Prostate gland (tissue), 2 donors: ENCODE measurements around the gene PAAF1. TPM values are rescaled to one million over a fixed set of nuclear protein-coding genes. Genes with fewer than 3 reads are reported as not detected.

Experiments used
- DNase-seq: peaks from one replicate; pipeline ENCODE4 v3.0.0-alpha.2; 2019; ENCODE audit warnings: low spot score
- H3K27ac ChIP-seq, 2 donors: fragments of 200-600 bp; sonication (generic); 2 replicates each; pipeline ENCODE4 v1.5.1; 2017 to 2019
- H3K27me3 ChIP-seq: fragments of 200-600 bp; sonication (generic); replicated peaks from 2 replicates; pipeline ENCODE4 v1.5.1; 2019; ENCODE audit not compliant: insufficient read depth
- H3K36me3 ChIP-seq, 2 donors: fragments of 200-600 bp; sonication (generic); 1 replicate in 1 of 2; 2 replicates in 1 of 2; pipeline versions ENCODE4 v1.5.1 to v1.8.1; 2017 to 2019
- H3K4me1 ChIP-seq: fragments of 200-600 bp; sonication (generic); replicated peaks from 2 replicates; pipeline ENCODE4 v1.5.1; 2019
- H3K4me3 ChIP-seq, 2 donors: fragments of 200-600 bp; sonication (generic); 2 replicates each; pipeline ENCODE4 v1.5.1; 2017 to 2019
- H3K9me3 ChIP-seq: fragments of 200-600 bp; sonication (generic); 2 replicates; pipeline ENCODE4 v1.5.1; 2017
- POLR2A ChIP-seq: fragments of 450-650 bp; IDR thresholded peaks from one replicate; pipeline ENCODE4 v1.6.1; 2016; ENCODE audit warnings: antibody characterized with exemption, mild to moderate bottlenecking
- POLR2AphosphoS5 ChIP-seq: sonication (generic); formaldehyde crosslinking; IDR thresholded peaks from one replicate; pipeline ENCODE4 v1.6.1; 2017; ENCODE audit warnings: antibody characterized with exemption
- WGBS: methylation state at CpG from one replicate; pipeline ENCODE4 v1.1.5; 2018; 5-methylcytosine and 5-hydroxymethylcytosine counted together
- intact Hi-C: fragments of 100-400 bp; cut with DNase I; formaldehyde crosslinking; loops from one replicate; pipeline ENCODE4 v1.14.2; 2022
- total RNA-seq, 2 donors: library from RNA; depleted of rRNA; stranded (reverse); fragments of >200 nt; gene quantifications; one replicate each; pipeline ENCODE4 v1.1.0, GENCODE V29; 2016
- TF ChIP-seq, protein P1 (sequence below), 4 experiments: fragments of 200-600 bp in 2 of 4; fragments of 450-650 bp in 2 of 4; sonication (generic) in 2 of 4; IDR thresholded peaks; 1 replicate in 3 of 4; 2 replicates in 1 of 4; pipeline ENCODE4 v1.5.1; 2016 to 2019; ENCODE audit warnings: antibody characterized with exemption in 4 of 4, mild to moderate bottlenecking in 2 of 4, moderate library complexity in 2 of 4

Gene PAAF1
- total RNA-seq, 2 donors from 2014 or later = 15.6 to 28.3 TPM

DNA sequence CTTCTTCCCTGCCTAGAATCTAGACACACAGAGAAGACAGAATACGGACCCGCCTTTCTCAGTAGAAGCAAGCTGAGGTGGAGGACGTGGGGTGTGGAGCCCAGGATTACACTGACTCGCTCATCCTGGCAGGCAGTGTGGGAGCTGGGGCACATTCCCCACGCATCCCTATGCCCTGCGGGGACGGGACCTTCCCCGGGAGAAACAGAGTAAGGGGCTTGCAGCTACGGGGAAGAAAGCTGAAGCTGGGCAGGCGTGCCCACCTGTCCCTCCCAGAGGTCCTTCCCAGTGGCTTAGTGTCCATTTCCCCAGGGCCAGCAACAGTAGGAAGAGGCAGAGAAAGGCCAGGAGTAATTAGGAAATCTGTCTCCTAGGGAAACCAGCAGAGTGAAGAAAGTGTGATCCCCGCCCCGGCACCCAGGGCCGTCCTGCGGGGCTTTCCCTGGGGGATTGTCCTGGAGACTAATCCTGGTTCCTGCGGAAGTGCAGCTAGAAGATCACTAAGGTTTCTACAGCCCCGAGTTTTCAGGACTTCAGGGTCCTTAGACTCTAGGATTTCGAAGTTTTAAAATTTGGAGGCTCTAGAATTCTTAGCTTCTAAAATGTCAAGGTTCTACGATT, 81.8 kb downstream of the PAAF1 start:
- intact Hi-C loops = no loop called here
- no peak for DNase-seq

DNA sequence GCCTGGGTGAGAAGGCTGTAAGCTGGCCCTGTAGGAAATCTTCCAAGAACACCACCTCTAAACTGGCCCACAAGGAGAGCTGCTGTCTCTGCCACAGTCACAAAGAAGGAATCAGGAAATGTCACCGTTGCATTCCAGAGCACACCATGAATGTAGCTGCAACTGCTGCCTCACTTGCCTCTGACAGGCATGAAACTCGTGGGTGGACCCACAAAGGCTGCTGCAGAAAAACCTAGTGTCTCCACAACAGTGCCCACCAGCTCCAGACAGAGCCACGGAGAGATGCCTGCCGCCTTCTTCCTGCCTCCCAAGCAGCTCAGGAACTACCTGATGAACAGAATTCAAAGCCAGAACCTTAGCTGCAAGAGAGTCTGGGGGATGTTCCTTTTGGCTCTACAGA, 84.5 kb downstream of the PAAF1 start:
- H3K27ac ChIP-seq = no peak overlapping the region
- H3K36me3 ChIP-seq = no peaks in the 10 kb centered on the region
- intact Hi-C loops = loop anchor here (10.0 kb wide), 1 partner anchor 283 kb away; no protein-coding TSS in a partner anchor
- TF ChIP-seq, protein P1, sequence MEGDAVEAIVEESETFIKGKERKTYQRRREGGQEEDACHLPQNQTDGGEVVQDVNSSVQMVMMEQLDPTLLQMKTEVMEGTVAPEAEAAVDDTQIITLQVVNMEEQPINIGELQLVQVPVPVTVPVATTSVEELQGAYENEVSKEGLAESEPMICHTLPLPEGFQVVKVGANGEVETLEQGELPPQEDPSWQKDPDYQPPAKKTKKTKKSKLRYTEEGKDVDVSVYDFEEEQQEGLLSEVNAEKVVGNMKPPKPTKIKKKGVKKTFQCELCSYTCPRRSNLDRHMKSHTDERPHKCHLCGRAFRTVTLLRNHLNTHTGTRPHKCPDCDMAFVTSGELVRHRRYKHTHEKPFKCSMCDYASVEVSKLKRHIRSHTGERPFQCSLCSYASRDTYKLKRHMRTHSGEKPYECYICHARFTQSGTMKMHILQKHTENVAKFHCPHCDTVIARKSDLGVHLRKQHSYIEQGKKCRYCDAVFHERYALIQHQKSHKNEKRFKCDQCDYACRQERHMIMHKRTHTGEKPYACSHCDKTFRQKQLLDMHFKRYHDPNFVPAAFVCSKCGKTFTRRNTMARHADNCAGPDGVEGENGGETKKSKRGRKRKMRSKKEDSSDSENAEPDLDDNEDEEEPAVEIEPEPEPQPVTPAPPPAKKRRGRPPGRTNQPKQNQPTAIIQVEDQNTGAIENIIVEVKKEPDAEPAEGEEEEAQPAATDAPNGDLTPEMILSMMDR (IDR thresholded peaks at IDR 0.05) = no peak
- TF ChIP-seq POLR2A = no peak
- TF ChIP-seq POLR2AphosphoS5 = no peak
- 44% methylated on average over 4 of the region's 4 CpGs for WGBS
- no peaks in the 10 kb centered on the region for H3K9me3 ChIP-seq
- no peaks in the 10 kb centered on the region for H3K4me1 ChIP-seq
- H3K27me3 ChIP-seq = no peaks in the 10 kb centered on the region
- no peak overlapping the region for H3K4me3 ChIP-seq
- no peak for DNase-seq

More for the DNA sequence above, 81.8 kb downstream of the PAAF1 start:
- H3K4me3 ChIP-seq = no peak overlapping the region
- TF ChIP-seq POLR2AphosphoS5 (no peak), POLR2A (no peak)
- TF ChIP-seq, protein P1 (IDR thresholded peaks at IDR 0.05) = no peak
- H3K27ac ChIP-seq = no peak overlapping the region
- H3K4me1 ChIP-seq = no peaks in the 10 kb centered on the region
- H3K9me3 ChIP-seq = no peaks in the 10 kb centered on the region
- H3K36me3 ChIP-seq = no peaks in the 10 kb centered on the region
- no peaks in the 10 kb centered on the region for H3K27me3 ChIP-seq
- 92% methylated on average over 18 of the region's 18 CpGs for WGBS

DNA sequence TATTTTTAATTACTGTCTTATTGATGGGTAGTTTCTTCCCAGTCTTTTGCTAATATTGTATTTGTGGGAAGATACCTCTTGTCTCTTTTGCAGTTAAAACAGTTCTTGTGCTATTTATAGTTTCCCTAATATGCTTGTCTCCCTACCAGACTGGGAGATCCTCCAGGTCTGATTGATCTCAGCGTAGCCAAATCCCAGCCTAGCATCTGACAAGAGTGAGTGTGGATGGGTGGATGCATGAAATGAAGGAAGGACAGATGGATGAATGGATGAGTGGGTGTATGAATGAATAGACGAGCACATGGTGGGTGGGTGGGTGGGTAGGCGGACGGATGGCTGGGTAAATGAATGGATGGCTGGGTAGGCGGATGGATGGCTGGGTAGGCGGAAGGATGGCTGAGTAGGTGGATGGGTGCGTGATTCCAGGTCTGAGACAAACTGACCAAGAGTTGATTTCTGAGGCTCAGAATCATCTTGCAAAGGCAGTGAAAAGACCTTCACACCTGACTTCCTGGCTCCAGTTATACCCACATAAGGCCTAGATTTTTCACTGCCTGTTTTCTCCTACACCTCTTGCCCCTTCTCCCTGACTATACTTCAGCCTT, 85.4 kb downstream of the PAAF1 start:
- WGBS = 76% methylated on average over 7 of the region's 7 CpGs
- no peak for DNase-seq
- intact Hi-C loops = loop anchor here (10.0 kb wide), 1 partner anchor 283 kb away; no protein-coding TSS in a partner anchor

DNA sequence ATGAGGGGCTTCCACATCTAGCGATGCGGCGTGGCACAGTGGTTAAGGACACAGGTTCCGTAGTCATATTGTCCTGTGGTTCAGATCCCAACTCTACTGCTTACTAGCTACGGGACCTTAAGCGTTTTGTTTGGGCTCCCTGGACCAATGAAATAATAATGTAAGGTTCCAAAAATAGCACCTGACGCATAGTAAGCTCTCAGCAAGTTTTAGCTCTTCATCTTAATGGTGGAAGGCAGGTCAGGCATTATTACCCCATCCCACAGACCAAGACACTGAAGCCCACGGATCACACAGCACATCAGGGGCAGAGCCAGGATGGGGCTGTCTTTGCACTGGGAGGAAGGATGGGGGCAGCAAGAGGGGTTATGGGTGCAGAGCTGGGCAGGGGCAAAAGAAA, 87.1 kb downstream of the PAAF1 start:
- H3K36me3 ChIP-seq = no peaks in the 10 kb centered on the region
- H3K9me3 ChIP-seq = no peaks in the 10 kb centered on the region
- WGBS = 77% methylated on average over 8 of the region's 8 CpGs
- no peak overlapping the region for H3K4me3 ChIP-seq
- TF ChIP-seq, protein P1 (IDR thresholded peaks at IDR 0.05) = no peak
- no peak for TF ChIP-seq POLR2A
- TF ChIP-seq POLR2AphosphoS5 = no peak
- no peaks in the 10 kb centered on the region for H3K4me1 ChIP-seq
- DNase-seq = no peak
- no peaks in the 10 kb centered on the region for H3K27me3 ChIP-seq
- no peak overlapping the region for H3K27ac ChIP-seq
- intact Hi-C loops = loop anchor here (2.0 to 10.0 kb wide), 2 partner anchors 281 to 485 kb away; no protein-coding TSS in a partner anchor

More for the DNA sequence above, 85.4 kb downstream of the PAAF1 start:
- no peaks in the 10 kb centered on the region for H3K27me3 ChIP-seq
- no peak overlapping the region for H3K4me3 ChIP-seq
- H3K4me1 ChIP-seq = no peaks in the 10 kb centered on the region
- TF ChIP-seq, protein P1 (IDR thresholded peaks at IDR 0.05) = no peak
- TF ChIP-seq POLR2A (no peak), POLR2AphosphoS5 (no peak)
- no peaks in the 10 kb centered on the region for H3K36me3 ChIP-seq
- no peaks in the 10 kb centered on the region for H3K9me3 ChIP-seq
- H3K27ac ChIP-seq = no peak overlapping the region
